Parathyroid adenoma (tissue), 2 donors: ENCODE results near the gene POU2F1.

ENCODE experiments used
- H2AFZ ChIP-seq: fragments of 300-600 bp; sonication (generic); one replicate; pipeline ENCODE4 v1.7.0; 2017; ENCODE audit warnings: antibody characterized with exemption, mild to moderate bottlenecking
- H3K27ac ChIP-seq: fragments of 300-600 bp; sonication (generic); one replicate; pipeline ENCODE4 v1.7.0; 2017
- H3K27me3 ChIP-seq: fragments of 300-600 bp; sonication (generic); one replicate; pipeline ENCODE4 v1.7.0; 2017; ENCODE audit warnings: low read length; ENCODE audit not compliant: control insufficient read depth, insufficient read depth
- H3K36me3 ChIP-seq: fragments of 300-600 bp; sonication (generic); one replicate; pipeline ENCODE4 v1.7.0; 2017; ENCODE audit warnings: low read length; ENCODE audit not compliant: control insufficient read depth, insufficient read depth
- H3K4me1 ChIP-seq: fragments of 300-600 bp; sonication (generic); one replicate; pipeline ENCODE4 v1.7.0; 2017; ENCODE audit warnings: control low read depth
- H3K4me2 ChIP-seq: fragments of 300-600 bp; sonication (generic); one replicate; pipeline ENCODE4 v1.7.0; 2017; ENCODE audit warnings: low read length
- H3K4me3 ChIP-seq: fragments of 300-600 bp; sonication (generic); one replicate; pipeline ENCODE4 v1.7.0; 2017; ENCODE audit warnings: low read depth, low read length
- H3K79me2 ChIP-seq: fragments of 300-600 bp; sonication (generic); one replicate; pipeline ENCODE4 v1.7.0; 2017; ENCODE audit warnings: control low read depth
- H3K9ac ChIP-seq: fragments of 300-600 bp; sonication (generic); one replicate; pipeline ENCODE4 v1.7.0; 2017; ENCODE audit warnings: mild to moderate bottlenecking
- H3K9me3 ChIP-seq: fragments of 300-600 bp; sonication (generic); one replicate; pipeline ENCODE4 v1.7.0; 2017; ENCODE audit warnings: low read length; ENCODE audit not compliant: control insufficient read depth
- CTCF ChIP-seq: fragments of 300-600 bp; sonication (generic); IDR thresholded peaks from one replicate; pipeline ENCODE4 v1.7.0; 2017; ENCODE audit warnings: antibody characterized with exemption, mild to moderate bottlenecking
- donor health status: primary hyperparathyroidism.

The POU2F1 gene

GRCh38 chr1:167442854-167443565, 222.3 kb downstream of the POU2F1 start:
- Histone ChIP-seq H3K4me2 (no peak overlapping the region), H3K27ac (no peak overlapping the region), H3K79me2 (no peaks in the 10 kb centered on the region), H3K27me3 (no peaks in the 10 kb centered on the region), H3K9ac (no peak overlapping the region), H3K4me3 (no peak overlapping the region), H3K4me1 (no peaks in the 10 kb centered on the region), H2AFZ (no peak overlapping the region), H3K36me3 (no peaks in the 10 kb centered on the region), H3K9me3 (no peaks in the 10 kb centered on the region)
- no peak for TF ChIP-seq CTCF

- Histone ChIP-seq H2AFZ (no peak overlapping the region), H3K9ac (no peak overlapping the region), H3K4me3 (no peak overlapping the region), H3K79me2 (no peaks in the 10 kb centered on the region), H3K27me3 (no peaks in the 10 kb centered on the region), H3K9me3 (no peaks in the 10 kb centered on the region), H3K36me3 (no peaks in the 10 kb centered on the region), H3K4me2 (no peak overlapping the region), H3K4me1 (no peaks in the 10 kb centered on the region), H3K27ac (no peak overlapping the region)
- TF ChIP-seq CTCF, result no peak
These were observed 223.1 kb downstream of the POU2F1 start for GRCh38 chr1:167443757-167444156.

- H3K4me2 ChIP-seq, result no peak overlapping the region
- H3K36me3 ChIP-seq, result no peaks in the 10 kb centered on the region
- no peak overlapping the region for H3K4me3 ChIP-seq
- no peak overlapping the region for H3K9ac ChIP-seq
- H3K4me1 ChIP-seq, result no peaks in the 10 kb centered on the region
- no peaks in the 10 kb centered on the region for H3K9me3 ChIP-seq
- TF ChIP-seq CTCF, result no peak
- no peaks in the 10 kb centered on the region for H3K27me3 ChIP-seq
- no peaks in the 10 kb centered on the region for H3K79me2 ChIP-seq
- no peak overlapping the region for H3K27ac ChIP-seq
- H2AFZ ChIP-seq, result no peak overlapping the region
These were observed 226.3 kb downstream of the POU2F1 start for GRCh38 chr1:167446966-167447365.

- no peak overlapping the region for H2AFZ ChIP-seq
- no peaks in the 10 kb centered on the region for H3K79me2 ChIP-seq
- H3K9ac ChIP-seq, result no peak overlapping the region
- no peaks in the 10 kb centered on the region for H3K9me3 ChIP-seq
- H3K27me3 ChIP-seq, result no peaks in the 10 kb centered on the region
- no peak for TF ChIP-seq CTCF
- no peak overlapping the region for H3K27ac ChIP-seq
- no peak overlapping the region for H3K4me2 ChIP-seq
- H3K4me3 ChIP-seq, result no peak overlapping the region
- no peaks in the 10 kb centered on the region for H3K4me1 ChIP-seq
- H3K36me3 ChIP-seq, result no peaks in the 10 kb centered on the region
These were observed 226.9 kb downstream of the POU2F1 start for GRCh38 chr1:167447521-167448136.

GRCh38 chr1:167450843-167451242, 230.2 kb downstream of the POU2F1 start:
- no peaks in the 10 kb centered on the region for H3K36me3 ChIP-seq
- H3K4me2 ChIP-seq, result no peak overlapping the region
- no peaks in the 10 kb centered on the region for H3K27me3 ChIP-seq
- H3K79me2 ChIP-seq, result no peaks in the 10 kb centered on the region
- H3K4me1 ChIP-seq, result no peaks in the 10 kb centered on the region
- H2AFZ ChIP-seq, result no peak overlapping the region
- H3K4me3 ChIP-seq, result no peak overlapping the region
- TF ChIP-seq CTCF, result no peak
- H3K9ac ChIP-seq, result no peak overlapping the region
- no peaks in the 10 kb centered on the region for H3K9me3 ChIP-seq
- no peak overlapping the region for H3K27ac ChIP-seq
